Skin of body (tissue), 2 donors: ENCODE results near the gene FSTL5. TPM values are rescaled to one million over a fixed set of nuclear protein-coding genes. Genes with fewer than 3 reads are reported as not detected.
A peak's percentile ranks its signal among the peaks of the same experiment; 100 is the strongest.
"Not testable (repeated sequence)": the region's sequence is repeated elsewhere in the genome, so short reads cannot be mapped to it uniquely, and the experiment has no call there.

ENCODE experiments used
- DNase-seq: peaks from one replicate; lab custom pipeline; 2025; lab: John Stamatoyannopoulos, UW
- total RNA-seq: library from RNA; depleted of rRNA; stranded (reverse); fragments of >200 nt; gene quantifications from one replicate; pipeline ENCODE4 v1.2.3, GENCODE V29; 2014

The FSTL5 gene
- total RNA-seq, 1 donor from 2014 or later, result 4.9 TPM

GRCh38 chr4:162103908-162104307 is 59.9 kb downstream of the FSTL5 start:
- DNase-seq, result not testable (repeated sequence)

GRCh38 chr4:162102713-162103112 is 61.1 kb downstream of the FSTL5 start:
- no peak for DNase-seq

GRCh38 chr4:162101337-162101736 is 62.5 kb downstream of the FSTL5 start:
- DNase-seq, result peak; percentile 69

- no peak for DNase-seq
Measured at GRCh38 chr4:162075726-162076125, 88.1 kb downstream of the FSTL5 start.

- DNase-seq, result no peak
Measured at GRCh38 chr4:162061214-162061613, 102.6 kb downstream of the FSTL5 start.

- no peak for DNase-seq
Measured at GRCh38 chr4:162059656-162060055, 104.1 kb downstream of the FSTL5 start.

- no peak for DNase-seq
Measured at GRCh38 chr4:162056990-162057389, 106.8 kb downstream of the FSTL5 start.

- no peak for DNase-seq
Measured at GRCh38 chr4:162046135-162046534, 117.7 kb downstream of the FSTL5 start.

GRCh38 chr4:162038112-162038511 is 125.7 kb downstream of the FSTL5 start:
- DNase-seq, result no peak

- DNase-seq, result no peak
Measured at GRCh38 chr4:162017863-162018262, 145.9 kb downstream of the FSTL5 start.

- no peak for DNase-seq
Measured at GRCh38 chr4:162016991-162017390, 146.8 kb downstream of the FSTL5 start.

GRCh38 chr4:162016219-162016618 is 147.6 kb downstream of the FSTL5 start:
- DNase-seq, result peak; percentile 11

- DNase-seq, result peak; percentile 12
Measured at GRCh38 chr4:162015090-162015489, 148.7 kb downstream of the FSTL5 start.

- peak; percentile 9 for DNase-seq
Measured at GRCh38 chr4:162011089-162011488, 152.7 kb downstream of the FSTL5 start.

- DNase-seq, result no peak
Measured at GRCh38 chr4:162010362-162010761, 153.4 kb downstream of the FSTL5 start.

GRCh38 chr4:161992317-161992716 is 171.5 kb downstream of the FSTL5 start:
- no peak for DNase-seq

- DNase-seq, result no peak
Measured at GRCh38 chr4:161991811-161992210, 172.0 kb downstream of the FSTL5 start.

GRCh38 chr4:161990721-161991120 is 173.1 kb downstream of the FSTL5 start:
- no peak for DNase-seq

GRCh38 chr4:161988946-161989345 is 174.9 kb downstream of the FSTL5 start:
- no peak for DNase-seq

- DNase-seq, result no peak
Measured at GRCh38 chr4:161987611-161988010, 176.2 kb downstream of the FSTL5 start.

GRCh38 chr4:161952382-161952781 is 211.4 kb downstream of the FSTL5 start:
- no peak for DNase-seq

GRCh38 chr4:161949946-161950725 is 213.7 kb downstream of the FSTL5 start:
- DNase-seq, result no peak

- no peak for DNase-seq
Measured at GRCh38 chr4:161948026-161948770, 215.6 kb downstream of the FSTL5 start.
